ENCODE measurements around the gene TEX9. TPM values are rescaled to one million over a fixed set of nuclear protein-coding genes. Genes with fewer than 3 reads are reported as not detected.

TEX9 gene
- total RNA-seq, 2 experiments from 2014 or later = 1.5 to 1.8 TPM

DNA sequence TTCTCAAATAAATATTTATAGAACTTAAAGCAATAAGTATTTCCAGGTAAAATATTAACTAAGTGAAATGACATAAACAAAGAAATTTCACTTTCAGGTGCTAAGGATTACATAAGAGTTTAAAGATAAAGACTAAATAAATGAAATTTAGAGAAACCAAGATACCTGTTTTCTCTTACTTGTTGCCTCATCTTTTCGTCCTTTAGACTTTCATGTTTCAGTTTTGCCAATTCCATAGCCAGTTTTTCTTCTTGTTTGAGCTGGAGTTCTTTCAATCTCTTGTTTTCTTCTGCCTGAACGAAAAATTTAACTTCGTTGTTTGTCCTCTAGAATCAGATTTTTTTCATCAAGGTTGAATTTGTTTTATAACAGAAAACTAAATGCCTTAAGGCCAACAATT, 91.0 kb downstream of the TEX9 start:
- H3K27me3 Mint-ChIP-seq = peaks cover 5% of the 10 kb centered on the region
- H3K4me3 Mint-ChIP-seq = no peak overlapping the region
- H3K4me1 Mint-ChIP-seq = no peaks in the 10 kb centered on the region
- no peaks in the 10 kb centered on the region for H3K36me3 Mint-ChIP-seq (ENCODE audit: low read depth)
- POLR2A ChIA-PET = no interaction called here
- CTCF ChIA-PET = no interaction called here
- ATAC-seq (no peak), DNase-seq (no peak)
- H3K9me3 Mint-ChIP-seq (ENCODE audit: low read depth) = no peaks in the 10 kb centered on the region
- intact Hi-C loops (cut with DNase I, micrococcal nuclease) = no loop called here
- H3K27ac Mint-ChIP-seq = no peak overlapping the region

DNA sequence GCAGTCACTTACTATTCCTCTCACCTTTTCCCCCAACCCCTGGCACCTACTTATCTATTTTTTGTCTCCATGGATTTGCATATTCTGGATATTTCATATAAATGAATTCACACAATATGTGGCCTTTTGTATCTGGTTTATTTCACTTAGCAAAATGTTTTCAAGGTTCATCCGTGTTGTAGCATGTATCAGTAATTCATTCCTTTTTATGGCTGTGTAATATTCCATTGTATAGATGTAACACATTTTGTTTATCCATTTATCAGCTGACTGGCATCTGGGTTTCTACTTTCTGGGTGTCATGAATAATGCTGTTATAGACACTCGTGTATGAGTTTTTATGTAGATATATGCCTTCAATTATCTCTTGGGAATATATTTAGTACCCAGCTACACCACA, 93.9 kb downstream of the TEX9 start:
- Mint-ChIP-seq H3K4me1 (peaks cover 2% of the 10 kb centered on the region), H3K36me3 (ENCODE audit: low read depth) (no peaks in the 10 kb centered on the region), H3K9me3 (ENCODE audit: low read depth) (no peaks in the 10 kb centered on the region), H3K27ac (no peak overlapping the region), H3K4me3 (no peak overlapping the region), H3K27me3 (peaks cover 9% of the 10 kb centered on the region)
- POLR2A ChIA-PET = no interaction called here
- intact Hi-C loops (cut with DNase I, micrococcal nuclease) = no loop called here
- no peak for ATAC-seq
- no peak for DNase-seq
- CTCF ChIA-PET = interaction anchor here (0.7 kb wide), 1 partner anchor 10 kb away, joined by 4 read pairs; no protein-coding TSS in a partner anchor

DNA sequence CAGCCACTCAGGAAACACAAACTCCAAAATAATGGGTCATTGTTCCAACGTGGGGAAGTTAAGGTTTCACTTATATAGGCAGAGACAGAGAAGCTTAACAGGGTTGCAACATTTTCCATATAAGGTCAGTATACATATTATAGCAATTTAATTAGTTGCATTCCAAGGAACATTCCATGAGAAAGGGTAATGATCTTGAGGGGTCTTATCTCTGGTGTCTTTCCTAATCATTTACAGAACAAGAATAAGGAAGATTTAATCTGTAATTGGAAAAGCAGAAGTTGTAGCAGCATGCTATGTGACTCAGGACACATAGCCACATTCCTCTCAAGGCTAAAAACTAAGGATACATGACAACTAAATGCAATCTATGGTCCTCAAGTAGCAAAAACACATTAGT, 94.8 kb downstream of the TEX9 start:
- Mint-ChIP-seq H3K4me1 (peaks cover 10% of the 10 kb centered on the region), H3K4me3 (no peak overlapping the region), H3K9me3 (ENCODE audit: low read depth) (no peaks in the 10 kb centered on the region), H3K27me3 (peaks cover 17% of the 10 kb centered on the region), H3K36me3 (ENCODE audit: low read depth) (no peaks in the 10 kb centered on the region), H3K27ac (no peak overlapping the region)
- ATAC-seq = no peak
- POLR2A ChIA-PET = no interaction called here
- DNase-seq = no peak
- intact Hi-C loops (cut with DNase I, micrococcal nuclease) = loop anchor here in 1 of 2 experiments (10.0 kb wide), 1 partner anchor 95 kb away; the partner anchor contains the start of gene TEX9
- CTCF ChIA-PET = no interaction called here

DNA sequence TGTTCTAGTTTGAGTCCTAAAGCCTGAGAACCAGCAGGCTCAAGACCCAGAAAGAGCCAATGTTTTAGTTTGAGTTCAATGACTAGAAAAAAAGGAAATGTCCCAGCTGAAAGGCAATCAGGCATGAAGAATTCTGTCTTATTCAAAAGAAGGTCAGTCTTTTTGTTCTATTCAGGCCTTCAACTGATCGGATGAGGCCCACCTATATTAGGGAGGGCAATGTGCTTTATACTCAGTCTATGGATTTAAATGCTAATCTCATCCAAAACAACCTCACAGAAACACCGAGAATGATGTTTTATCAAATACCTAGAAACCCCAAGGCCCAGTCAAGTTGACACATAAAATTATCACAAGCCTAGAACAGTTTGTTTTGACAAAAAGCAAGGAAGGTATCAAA, 95.7 kb downstream of the TEX9 start:
- Mint-ChIP-seq H3K4me1 (peaks cover 16% of the 10 kb centered on the region), H3K27ac (no peak overlapping the region), H3K27me3 (peaks cover 22% of the 10 kb centered on the region), H3K9me3 (ENCODE audit: low read depth) (no peaks in the 10 kb centered on the region), H3K36me3 (ENCODE audit: low read depth) (no peaks in the 10 kb centered on the region), H3K4me3 (no peak overlapping the region)
- intact Hi-C loops (cut with DNase I, micrococcal nuclease) = loop anchor here in 1 of 2 experiments (10.0 kb wide), 1 partner anchor 96 kb away; the partner anchor contains the start of gene TEX9
- DNase-seq = no peak
- no peak for ATAC-seq
- CTCF ChIA-PET = no interaction called here
- POLR2A ChIA-PET = no interaction called here

DNA sequence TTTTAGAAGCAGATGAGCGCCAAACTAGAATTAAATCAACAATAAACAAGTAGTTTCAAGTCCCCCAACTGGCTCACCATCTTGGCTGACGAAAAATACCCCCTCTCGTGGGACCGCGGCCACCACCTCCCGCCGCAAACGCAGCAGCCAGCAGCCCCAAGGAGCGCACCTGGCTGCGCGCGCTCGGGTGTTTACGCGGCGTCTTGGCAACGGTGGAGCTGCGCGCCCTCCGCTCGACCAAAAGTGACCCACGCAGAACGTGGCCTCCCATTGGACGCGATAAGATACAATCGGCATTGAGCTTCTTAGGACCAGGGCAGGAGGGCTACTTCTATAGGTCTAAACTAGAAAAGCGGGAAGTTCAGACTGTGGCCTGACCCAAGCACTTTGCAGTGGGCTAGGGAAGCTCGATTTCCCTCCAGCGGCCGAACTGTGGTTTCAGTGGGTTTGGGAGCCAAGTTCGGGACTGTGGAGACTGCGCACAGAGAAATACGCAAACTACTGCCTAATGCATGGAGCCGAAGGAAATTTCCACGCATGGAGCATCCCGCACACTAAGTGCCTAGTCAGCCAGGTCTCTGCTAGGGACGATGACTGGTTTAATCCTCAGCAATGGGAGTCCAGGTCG, 99.8 kb downstream of the TEX9 start, which contains the start of gene MNS1:
MNS1 (minus strand) TSS at position 245 of the 628 bp plus-strand sequence; CDS start at position 80, 165 bp downstream.
- H3K27me3 Mint-ChIP-seq = peaks cover 19% of the 10 kb centered on the region
- H3K4me3 Mint-ChIP-seq = peak within 1 kb of the TSS; percentile 84
- peak within 1 kb of the TSS; percentile 42 for H3K27ac Mint-ChIP-seq
- intact Hi-C loops (cut with DNase I, micrococcal nuclease) = loop anchor here (1.0 to 10.0 kb wide), 3 partner anchors 98 to 268 kb away; partner anchors contain the start of genes TEX9 (in 2 of the 2) and ZNF280D (in 1 of the 2)
- ChIA-PET POLR2A (interaction anchor here (1.0 kb wide), 1 partner anchor 453 kb away, joined by 5 read pairs; the partner anchor contains the start of gene TCF12), CTCF (interaction anchor here (0.8 to 1.4 kb wide), 3 partner anchors 10 to 30 kb away, joined by 3 to 4 read pairs (median 3); no protein-coding TSS in a partner anchor)
- peaks cover 29% of the 10 kb centered on the region for H3K4me1 Mint-ChIP-seq
- ATAC-seq (peak; percentile 97), DNase-seq (peak; percentile 90)
- no peaks in the 10 kb centered on the region for H3K36me3 Mint-ChIP-seq (ENCODE audit: low read depth)
- H3K9me3 Mint-ChIP-seq (ENCODE audit: low read depth) = no peaks in the 10 kb centered on the region

DNA sequence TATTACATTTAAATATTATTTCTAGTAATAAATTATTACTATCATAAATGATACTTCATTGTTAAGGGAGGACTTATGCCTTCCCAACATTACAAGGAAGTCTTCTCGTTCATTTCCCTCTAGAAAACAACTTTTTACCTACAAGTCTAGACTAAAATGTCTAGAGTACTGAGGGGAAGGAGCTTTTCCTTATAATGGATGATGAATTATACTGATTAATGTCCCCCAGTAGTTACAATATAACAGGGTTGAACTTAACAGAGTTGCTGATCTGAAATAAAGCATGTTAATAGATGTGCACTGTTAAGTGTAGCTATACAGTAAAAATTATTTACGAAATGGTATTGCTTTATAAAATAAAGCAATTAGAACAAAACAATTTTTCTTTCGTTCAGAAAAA, 102.4 kb downstream of the TEX9 start:
- intact Hi-C loops (cut with DNase I, micrococcal nuclease) = loop anchor here (5.0 to 10.0 kb wide), 2 partner anchors 100 to 103 kb away; partner anchors contain the start of gene TEX9 (in 2 of the 2)
- POLR2A ChIA-PET = no interaction called here
- no peak for ATAC-seq
- peaks cover 29% of the 10 kb centered on the region for H3K4me1 Mint-ChIP-seq
- peaks cover 19% of the 10 kb centered on the region for H3K27me3 Mint-ChIP-seq
- no peak overlapping the region for H3K27ac Mint-ChIP-seq
- CTCF ChIA-PET = interaction anchor here (0.8 kb wide), 1 partner anchor 33 kb away, joined by 3 read pairs; no protein-coding TSS in a partner anchor
- H3K9me3 Mint-ChIP-seq (ENCODE audit: low read depth) = no peaks in the 10 kb centered on the region
- H3K36me3 Mint-ChIP-seq (ENCODE audit: low read depth) = no peaks in the 10 kb centered on the region
- no peak for DNase-seq
- no peak overlapping the region for H3K4me3 Mint-ChIP-seq

DNA sequence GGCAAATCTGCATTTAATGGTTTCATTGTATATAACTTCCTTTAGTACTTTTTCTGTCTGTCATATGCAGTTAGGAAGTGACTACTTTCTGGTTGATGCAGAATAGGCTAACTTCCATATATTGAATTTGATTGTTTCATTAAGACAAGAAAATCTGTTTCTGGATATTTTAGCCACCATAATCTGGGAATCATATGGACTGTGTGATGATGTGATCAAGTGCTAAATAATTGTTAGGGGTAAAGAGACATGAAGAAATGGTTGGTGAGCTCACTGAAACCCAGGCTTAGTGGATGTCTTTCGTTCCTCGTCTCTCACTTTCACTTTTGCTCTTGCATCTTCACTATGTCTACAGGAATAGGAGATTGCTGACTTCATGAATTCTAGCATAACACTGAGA, 103.2 kb downstream of the TEX9 start:
- Mint-ChIP-seq H3K27ac (no peak overlapping the region), H3K9me3 (ENCODE audit: low read depth) (no peaks in the 10 kb centered on the region), H3K4me1 (peaks cover 29% of the 10 kb centered on the region), H3K27me3 (peaks cover 19% of the 10 kb centered on the region), H3K4me3 (peak overlapping the region; percentile 60), H3K36me3 (ENCODE audit: low read depth) (no peaks in the 10 kb centered on the region)
- CTCF ChIA-PET = interaction anchor here (1.1 to 1.3 kb wide), 2 partner anchors 23 to 265 kb away, joined by 4 to 6 read pairs; partner anchors contain the start of gene ZNF280D
- peak; percentile 66 for ATAC-seq
- intact Hi-C loops (cut with DNase I, micrococcal nuclease) = loop anchor here (5.0 to 10.0 kb wide), 2 partner anchors 101 to 104 kb away; partner anchors contain the start of gene TEX9 (in 2 of the 2)
- DNase-seq = no peak
- POLR2A ChIA-PET = no interaction called here

DNA sequence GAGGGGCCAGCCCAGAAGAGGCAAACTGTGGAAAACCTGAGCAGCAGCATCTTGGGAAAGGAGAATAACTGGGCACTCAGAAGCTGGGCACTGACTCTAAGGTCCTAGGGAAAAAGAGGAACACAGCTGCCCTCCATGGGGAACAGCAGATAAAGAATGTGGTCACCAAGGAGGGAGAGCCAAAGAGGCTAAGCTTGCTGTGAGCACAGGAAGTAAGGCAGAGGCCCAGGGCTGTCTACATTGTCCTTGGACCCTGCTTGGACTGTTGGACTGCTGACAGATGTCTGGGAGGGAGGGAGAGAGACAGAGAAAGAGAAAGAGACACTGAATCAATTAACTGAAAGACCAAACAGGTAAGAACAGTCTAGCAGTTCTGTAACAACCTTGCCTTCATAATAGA, 104.3 kb downstream of the TEX9 start:
- no peaks in the 10 kb centered on the region for H3K36me3 Mint-ChIP-seq (ENCODE audit: low read depth)
- no peak overlapping the region for H3K27ac Mint-ChIP-seq
- no peak for ATAC-seq
- peaks cover 25% of the 10 kb centered on the region for H3K4me1 Mint-ChIP-seq
- no peak overlapping the region for H3K4me3 Mint-ChIP-seq
- intact Hi-C loops (cut with DNase I, micrococcal nuclease) = loop anchor here (5.0 to 10.0 kb wide), 2 partner anchors 102 to 105 kb away; partner anchors contain the start of gene TEX9 (in 2 of the 2)
- no peaks in the 10 kb centered on the region for H3K9me3 Mint-ChIP-seq (ENCODE audit: low read depth)
- no peak for DNase-seq
- POLR2A ChIA-PET = no interaction called here
- CTCF ChIA-PET = interaction anchor here (0.6 to 1.3 kb wide), 2 partner anchors 211 to 264 kb away, joined by 3 to 4 read pairs; partner anchors contain the start of gene ZNF280D
- H3K27me3 Mint-ChIP-seq = peaks cover 13% of the 10 kb centered on the region

DNA sequence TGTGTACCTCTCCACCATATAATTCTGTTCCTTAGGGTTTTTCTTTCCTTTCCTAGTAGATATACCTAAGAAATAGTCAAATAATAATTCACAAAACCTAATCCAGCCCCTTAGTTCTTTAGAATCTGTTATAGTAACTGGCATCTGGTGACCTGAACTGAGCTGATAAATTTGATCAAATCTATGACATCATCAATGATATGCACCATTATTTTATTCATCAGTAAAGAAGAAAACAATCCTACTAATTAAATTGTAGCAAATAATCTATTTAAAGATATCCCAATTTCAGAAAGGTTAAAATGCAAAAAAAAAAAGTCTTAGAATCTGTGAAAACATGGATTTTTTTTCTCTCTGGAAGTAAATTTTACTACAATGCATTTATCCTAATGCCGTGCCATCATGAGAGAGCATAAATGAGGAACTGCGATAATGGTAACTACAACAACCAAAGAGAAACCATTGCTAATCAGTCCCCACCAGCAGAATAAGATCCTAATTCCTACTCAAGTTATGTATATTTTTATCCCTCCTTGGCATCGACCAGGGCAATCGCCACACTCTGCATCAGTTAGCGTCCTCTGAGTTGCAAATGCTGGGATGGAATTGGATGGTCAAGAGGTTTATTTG, 106.3 kb downstream of the TEX9 start:
- Mint-ChIP-seq H3K4me1 (peaks cover 12% of the 10 kb centered on the region), H3K9me3 (ENCODE audit: low read depth) (no peaks in the 10 kb centered on the region), H3K4me3 (no peak overlapping the region), H3K36me3 (ENCODE audit: low read depth) (no peaks in the 10 kb centered on the region), H3K27me3 (no peaks in the 10 kb centered on the region), H3K27ac (no peak overlapping the region)
- POLR2A ChIA-PET = no interaction called here
- ATAC-seq (no peak), DNase-seq (no peak)
- intact Hi-C loops (cut with DNase I, micrococcal nuclease) = no loop called here
- CTCF ChIA-PET = no interaction called here

DNA sequence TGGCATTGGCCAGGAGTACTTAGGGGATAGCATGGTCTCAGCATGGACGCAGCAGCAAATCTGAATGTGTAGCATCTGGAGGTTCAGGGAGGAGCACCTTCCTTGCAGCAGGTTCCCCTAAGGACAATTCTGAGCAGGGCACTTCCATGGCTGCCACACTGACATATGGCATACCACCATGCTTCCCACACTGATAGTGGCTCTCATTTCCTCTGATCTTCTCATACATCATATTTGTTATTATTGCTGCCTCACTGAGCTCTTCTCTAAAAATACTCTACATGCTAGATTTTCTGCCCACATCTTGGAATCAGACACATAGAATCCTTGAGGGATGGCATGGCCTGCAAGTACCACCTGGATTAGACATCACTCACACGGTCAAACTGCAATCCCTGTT, 107.1 kb downstream of the TEX9 start:
- DNase-seq = no peak
- CTCF ChIA-PET = no interaction called here

DNA sequence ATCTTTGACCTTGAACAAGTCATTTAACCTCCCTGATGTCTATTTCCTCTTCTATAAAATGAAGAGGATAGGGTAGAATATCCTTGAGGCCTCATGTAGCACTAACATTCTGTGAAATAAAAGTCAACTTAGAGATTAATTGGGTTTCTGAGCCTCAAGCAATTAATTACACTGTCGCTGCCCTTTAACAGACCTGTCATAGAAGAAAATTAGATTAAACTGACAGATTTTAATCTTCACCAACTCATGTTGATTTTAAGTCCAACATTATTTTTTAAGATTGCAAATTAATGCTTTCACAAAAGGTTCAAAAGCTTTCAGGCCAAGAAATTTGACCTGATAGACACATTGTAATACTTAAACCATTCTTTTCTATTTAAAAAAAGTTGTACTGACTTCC, 107.8 kb downstream of the TEX9 start:
- ATAC-seq (no peak), DNase-seq (no peak)
- ChIA-PET CTCF (no interaction called here), POLR2A (no interaction called here)
- H3K27ac Mint-ChIP-seq = no peak overlapping the region
- no peaks in the 10 kb centered on the region for H3K36me3 Mint-ChIP-seq (ENCODE audit: low read depth)
- no peaks in the 10 kb centered on the region for H3K27me3 Mint-ChIP-seq
- no peaks in the 10 kb centered on the region for H3K9me3 Mint-ChIP-seq (ENCODE audit: low read depth)
- H3K4me1 Mint-ChIP-seq = peaks cover 9% of the 10 kb centered on the region
- no peak overlapping the region for H3K4me3 Mint-ChIP-seq
- intact Hi-C loops (cut with DNase I, micrococcal nuclease) = no loop called here

More for the DNA sequence above, 107.1 kb downstream of the TEX9 start:
- Mint-ChIP-seq H3K36me3 (ENCODE audit: low read depth) (no peaks in the 10 kb centered on the region), H3K27me3 (no peaks in the 10 kb centered on the region), H3K4me3 (no peak overlapping the region), H3K4me1 (peaks cover 12% of the 10 kb centered on the region), H3K27ac (no peak overlapping the region), H3K9me3 (ENCODE audit: low read depth) (no peaks in the 10 kb centered on the region)
- intact Hi-C loops (cut with DNase I, micrococcal nuclease) = no loop called here
- POLR2A ChIA-PET = no interaction called here
- no peak for ATAC-seq
